Measurements from ENCODE around the gene TNFRSF19. TPM values are rescaled to one million over a fixed set of nuclear protein-coding genes. Genes with fewer than 3 reads are reported as not detected.

TNFRSF19 gene
- total and polyA plus RNA-seq, 2 of the 13 experiments (the other 11 are each of a cell fraction or from before 2014, with no cell fraction given): 75.3 to 77.7 TPM

GRCh38 chr13:23615395-23616081 lies 45.3 kb downstream of the TNFRSF19 start (continued):
- TF ChIP-seq ZNF660 (CRISPR knock-in tag; IDR thresholded peaks at IDR 0.05; ENCODE audit: borderline replicate concordance, low read depth) (no peak), MNT (IDR thresholded peaks at IDR 0.05) (no peak), ZNF329 (CRISPR knock-in tag; IDR thresholded peaks at IDR 0.05; ENCODE audit: low read depth) (no peak), NR2F1 (CRISPR knock-in tag; IDR thresholded peaks at IDR 0.05) (no peak), ZNF207 (IDR thresholded peaks at IDR 0.05; ENCODE audit: borderline replicate concordance) (no peak), FOSL1 (CRISPR knock-in tag; IDR thresholded peaks at IDR 0.05; ENCODE audit: borderline replicate concordance) (no peak), ZNF883 (CRISPR knock-in tag; IDR thresholded peaks at IDR 0.05; ENCODE audit: not compliant biosample characterization) (no peak), ZFP41 (CRISPR knock-in tag; IDR thresholded peaks at IDR 0.05; ENCODE audit: borderline replicate concordance) (no peak), CHCHD3 (CRISPR knock-in tag; IDR thresholded peaks at IDR 0.05) (no peak), ZNF737 (CRISPR knock-in tag; IDR thresholded peaks at IDR 0.05; ENCODE audit: borderline replicate concordance) (no peak), ELF1 (CRISPR knock-in tag; IDR thresholded peaks at IDR 0.05) (peak; percentile 38; the same call in 1 of the 2 replicates), ZFP37 (CRISPR knock-in tag; IDR thresholded peaks at IDR 0.05; ENCODE audit: borderline replicate concordance) (no peak), JUN (CRISPR knock-in tag; IDR thresholded peaks at IDR 0.05) (peak; percentile 67), ZNF670 (CRISPR knock-in tag; IDR thresholded peaks at IDR 0.05; ENCODE audit: borderline replicate concordance) (peak; percentile 74), IKZF1 (IDR thresholded peaks at IDR 0.05) (no peak), POLR2AphosphoS5 (IDR thresholded peaks at IDR 0.05; ENCODE audit: low read depth, low read length) (no peak; the same call in 1 of the 2 replicates), NCOA2 (CRISPR knock-in tag; IDR thresholded peaks at IDR 0.05) (peak; percentile 95), GTF2F1 (IDR thresholded peaks at IDR 0.05; ENCODE audit: low read length) (no peak), BORCS8-MEF2B (CRISPR knock-in tag; IDR thresholded peaks at IDR 0.05) (0 out of 2 replicates have a peak, but pooled peaks have one; percentile 55), AHR (CRISPR knock-in tag; IDR thresholded peaks at IDR 0.05) (no peak; the same call in 1 of the 2 replicates)
- TF ChIP-seq, protein P1, sequence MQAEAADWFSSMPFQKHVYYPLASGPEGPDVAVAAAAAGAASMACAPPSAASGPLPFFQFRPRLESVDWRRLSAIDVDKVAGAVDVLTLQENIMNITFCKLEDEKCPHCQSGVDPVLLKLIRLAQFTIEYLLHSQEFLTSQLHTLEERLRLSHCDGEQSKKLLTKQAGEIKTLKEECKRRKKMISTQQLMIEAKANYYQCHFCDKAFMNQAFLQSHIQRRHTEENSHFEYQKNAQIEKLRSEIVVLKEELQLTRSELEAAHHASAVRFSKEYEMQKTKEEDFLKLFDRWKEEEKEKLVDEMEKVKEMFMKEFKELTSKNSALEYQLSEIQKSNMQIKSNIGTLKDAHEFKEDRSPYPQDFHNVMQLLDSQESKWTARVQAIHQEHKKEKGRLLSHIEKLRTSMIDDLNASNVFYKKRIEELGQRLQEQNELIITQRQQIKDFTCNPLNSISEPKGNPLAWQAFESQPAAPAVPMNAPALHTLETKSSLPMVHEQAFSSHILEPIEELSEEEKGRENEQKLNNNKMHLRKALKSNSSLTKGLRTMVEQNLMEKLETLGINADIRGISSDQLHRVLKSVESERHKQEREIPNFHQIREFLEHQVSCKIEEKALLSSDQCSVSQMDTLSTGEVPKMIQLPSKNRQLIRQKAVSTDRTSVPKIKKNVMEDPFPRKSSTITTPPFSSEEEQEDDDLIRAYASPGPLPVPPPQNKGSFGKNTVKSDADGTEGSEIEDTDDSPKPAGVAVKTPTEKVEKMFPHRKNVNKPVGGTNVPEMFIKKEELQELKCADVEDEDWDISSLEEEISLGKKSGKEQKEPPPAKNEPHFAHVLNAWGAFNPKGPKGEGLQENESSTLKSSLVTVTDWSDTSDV (CRISPR knock-in tag; IDR thresholded peaks at IDR 0.05): no peak
- TF ChIP-seq, protein P2, sequence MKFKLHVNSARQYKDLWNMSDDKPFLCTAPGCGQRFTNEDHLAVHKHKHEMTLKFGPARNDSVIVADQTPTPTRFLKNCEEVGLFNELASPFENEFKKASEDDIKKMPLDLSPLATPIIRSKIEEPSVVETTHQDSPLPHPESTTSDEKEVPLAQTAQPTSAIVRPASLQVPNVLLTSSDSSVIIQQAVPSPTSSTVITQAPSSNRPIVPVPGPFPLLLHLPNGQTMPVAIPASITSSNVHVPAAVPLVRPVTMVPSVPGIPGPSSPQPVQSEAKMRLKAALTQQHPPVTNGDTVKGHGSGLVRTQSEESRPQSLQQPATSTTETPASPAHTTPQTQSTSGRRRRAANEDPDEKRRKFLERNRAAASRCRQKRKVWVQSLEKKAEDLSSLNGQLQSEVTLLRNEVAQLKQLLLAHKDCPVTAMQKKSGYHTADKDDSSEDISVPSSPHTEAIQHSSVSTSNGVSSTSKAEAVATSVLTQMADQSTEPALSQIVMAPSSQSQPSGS (CRISPR knock-in tag; IDR thresholded peaks at IDR 0.05): peak; percentile 92
- TF ChIP-seq, protein P3, sequence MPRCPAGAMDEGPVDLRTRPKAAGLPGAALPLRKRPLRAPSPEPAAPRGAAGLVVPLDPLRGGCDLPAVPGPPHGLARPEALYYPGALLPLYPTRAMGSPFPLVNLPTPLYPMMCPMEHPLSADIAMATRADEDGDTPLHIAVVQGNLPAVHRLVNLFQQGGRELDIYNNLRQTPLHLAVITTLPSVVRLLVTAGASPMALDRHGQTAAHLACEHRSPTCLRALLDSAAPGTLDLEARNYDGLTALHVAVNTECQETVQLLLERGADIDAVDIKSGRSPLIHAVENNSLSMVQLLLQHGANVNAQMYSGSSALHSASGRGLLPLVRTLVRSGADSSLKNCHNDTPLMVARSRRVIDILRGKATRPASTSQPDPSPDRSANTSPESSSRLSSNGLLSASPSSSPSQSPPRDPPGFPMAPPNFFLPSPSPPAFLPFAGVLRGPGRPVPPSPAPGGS (CRISPR knock-in tag; IDR thresholded peaks at IDR 0.05): no peak
- TF ChIP-seq, protein P4, sequence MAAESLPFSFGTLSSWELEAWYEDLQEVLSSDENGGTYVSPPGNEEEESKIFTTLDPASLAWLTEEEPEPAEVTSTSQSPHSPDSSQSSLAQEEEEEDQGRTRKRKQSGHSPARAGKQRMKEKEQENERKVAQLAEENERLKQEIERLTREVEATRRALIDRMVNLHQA (CRISPR knock-in tag; IDR thresholded peaks at IDR 0.05): no peak
